PC-9 (cell line): ENCODE measurements around the gene DCANP1.

Experiments used
- CTCF ChIP-seq: fragments of 200-600 bp; sonication (generic); conservative IDR thresholded peaks from 2 replicates; pipeline ENCODE4 v1.6.1; 2017; ENCODE audit warnings: mixed run types, antibody characterized with exemption, mild to moderate bottlenecking, moderate library complexity
- EZH2 ChIP-seq: fragments of 200-600 bp; sonication (generic); IDR thresholded peaks from 2 replicates; pipeline ENCODE4 v1.8.0; 2017; ENCODE audit warnings: antibody characterized with exemption, low read depth

GRCh38 chr5:135480511-135480910, 33.4 kb upstream of the DCANP1 start:
- TF ChIP-seq EZH2: no peak
- TF ChIP-seq CTCF: no peak
